SK-N-SH treated with all-trans-retinoic acid at 6 μM for 48 hours (cell line): ENCODE measurements around the gene NAALADL2.

Experiments used
- ATAC-seq: fragments of 200-7000 bp; cut with Tn5 transposase; 3 replicates; pipeline ENCODE4 v1.9.1; 2020; ENCODE audit warnings: mild to moderate bottlenecking, moderate library complexity
- ARNTL ChIP-seq: fragments of 450-650 bp; formaldehyde crosslinking; IDR thresholded peaks from 2 replicates; pipeline ENCODE4 v1.5.0; 2020; ENCODE audit warnings: low read depth, mild to moderate bottlenecking, moderate library complexity, borderline replicate concordance
- BACH2 ChIP-seq: fragments of 250-450 bp; sonication (Bioruptor Pico); IDR thresholded peaks from 2 replicates; pipeline ENCODE4 v1.9.0; 2021; ENCODE audit warnings: mild to moderate bottlenecking, borderline replicate concordance
- CSDC2 ChIP-seq: fragments of 250-450 bp; sonication (Bioruptor Pico); IDR thresholded peaks from 2 replicates; pipeline ENCODE4 v1.5.0; 2020; ENCODE audit warnings: mild to moderate bottlenecking, moderate library complexity
- ESRRG ChIP-seq: fragments of 250-450 bp; sonication (Bioruptor Pico); IDR thresholded peaks from 2 replicates; pipeline ENCODE4 v1.6.1; 2021; ENCODE audit warnings: mild to moderate bottlenecking
- GLIS3 ChIP-seq: fragments of 250-450 bp; sonication (Bioruptor Pico); IDR thresholded peaks from 2 replicates; pipeline ENCODE4 v1.5.0; 2020; ENCODE audit warnings: mild to moderate bottlenecking, moderate library complexity
- ISL1 ChIP-seq: fragments of 250-450 bp; sonication (Bioruptor Pico); IDR thresholded peaks from 2 replicates; pipeline ENCODE4 v2.1.2; 2022; ENCODE audit warnings: mild to moderate bottlenecking, moderate library complexity
- OSR1 ChIP-seq: fragments of 250-450 bp; sonication (Bioruptor Pico); IDR thresholded peaks from 2 replicates; pipeline ENCODE4 v1.8.0; 2022; ENCODE audit warnings: moderate library complexity, mild to moderate bottlenecking, inconsistent platforms
- PPARA ChIP-seq: fragments of 250-450 bp; sonication (Bioruptor Pico); IDR thresholded peaks from 2 replicates; pipeline ENCODE4 v1.5.0; 2020; ENCODE audit warnings: mild to moderate bottlenecking, borderline replicate concordance
- RARB ChIP-seq: fragments of 250-450 bp; sonication (Bioruptor Pico); IDR thresholded peaks from 2 replicates; pipeline ENCODE4 v1.8.0; 2021; ENCODE audit warnings: mild to moderate bottlenecking, moderate library complexity
- TCF4 ChIP-seq: fragments of 250-450 bp; sonication (Bioruptor Pico); IDR thresholded peaks from 2 replicates; pipeline ENCODE4 v1.8.0; 2021; ENCODE audit warnings: mild to moderate bottlenecking, moderate library complexity, borderline replicate concordance
- TOX ChIP-seq: fragments of 250-450 bp; sonication (Bioruptor Pico); IDR thresholded peaks from 2 replicates; pipeline ENCODE4 v1.8.0; 2021; ENCODE audit warnings: mild to moderate bottlenecking, moderate library complexity, borderline replicate concordance
- ZC3H10 ChIP-seq: fragments of 250-450 bp; sonication (Bioruptor Pico); IDR thresholded peaks from 2 replicates; pipeline ENCODE4 v1.5.1; 2021; ENCODE audit warnings: mild to moderate bottlenecking, moderate library complexity
- ZFP3 ChIP-seq: fragments of 250-450 bp; sonication (Bioruptor Pico); IDR thresholded peaks from 2 replicates; pipeline ENCODE4 v1.5.0; 2020; ENCODE audit warnings: mild to moderate bottlenecking, moderate library complexity
- ZFP30 ChIP-seq: fragments of 450-650 bp; formaldehyde crosslinking; IDR thresholded peaks from 2 replicates; pipeline ENCODE4 v1.5.0; 2022; ENCODE audit warnings: mild to moderate bottlenecking, moderate library complexity
- ZNF565 ChIP-seq: fragments of 450-650 bp; formaldehyde crosslinking; conservative IDR thresholded peaks from 2 replicates; pipeline ENCODE4 v1.5.0; 2020; ENCODE audit warnings: low read depth, mild to moderate bottlenecking, moderate library complexity
- ZNF70 ChIP-seq: fragments of 450-650 bp; formaldehyde crosslinking; IDR thresholded peaks from 2 replicates; pipeline ENCODE4 v1.5.0; 2020; ENCODE audit warnings: mild to moderate bottlenecking, moderate library complexity
- ZNF8 ChIP-seq: fragments of 450-650 bp; formaldehyde crosslinking; IDR thresholded peaks from 2 replicates; pipeline ENCODE4 v1.5.0; 2020; ENCODE audit warnings: mild to moderate bottlenecking, moderate library complexity
- TF ChIP-seq, protein P1 (sequence below): fragments of 250-450 bp; sonication (Bioruptor Pico); IDR thresholded peaks from 2 replicates; pipeline ENCODE4 v1.5.1; 2021; ENCODE audit warnings: mild to moderate bottlenecking, moderate library complexity
- TF ChIP-seq, protein P2 (sequence below): fragments of 250-450 bp; sonication (Bioruptor Pico); IDR thresholded peaks from 2 replicates; pipeline ENCODE4 v1.8.0; 2021; ENCODE audit warnings: low read depth, mild to moderate bottlenecking, moderate library complexity, borderline replicate concordance
- TF ChIP-seq, protein P3 (sequence below): fragments of 250-450 bp; sonication (Bioruptor Pico); IDR thresholded peaks from 2 replicates; pipeline ENCODE4 v1.5.1; 2020; ENCODE audit warnings: low read depth, mild to moderate bottlenecking, moderate library complexity
- TF ChIP-seq, protein P4 (sequence below): fragments of 250-450 bp; sonication (Bioruptor Pico); IDR thresholded peaks from 2 replicates; pipeline ENCODE4 v1.8.0; 2020; ENCODE audit warnings: mild to moderate bottlenecking, moderate library complexity, borderline replicate concordance

NAALADL2 gene

DNA sequence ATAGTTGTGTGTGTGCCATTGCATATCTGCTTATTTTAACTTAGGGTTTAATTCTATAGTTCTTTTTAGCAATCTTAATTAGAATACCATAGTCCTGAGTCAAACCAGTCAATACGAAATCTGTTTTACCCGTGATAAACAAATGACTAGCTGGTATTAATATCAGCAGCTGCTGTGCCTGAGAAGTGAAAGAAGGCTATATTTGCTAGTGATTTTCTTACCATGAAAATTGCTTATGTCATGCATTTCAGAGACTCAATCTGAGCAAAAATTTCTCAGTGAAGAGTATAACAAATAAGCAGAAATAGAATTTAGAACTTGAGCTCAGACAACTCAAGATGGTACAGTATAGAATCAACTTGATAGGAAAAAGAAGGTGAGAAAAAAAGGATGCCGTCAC lies 820.4 kb downstream of the NAALADL2 start:
- TF ChIP-seq BACH2 (CRISPR knock-in tag) (no peak), RARB (CRISPR knock-in tag) (no peak), ZFP3 (CRISPR knock-in tag) (no peak), CSDC2 (CRISPR knock-in tag) (no peak), PPARA (CRISPR knock-in tag) (no peak), ISL1 (CRISPR knock-in tag) (no peak)
- TF ChIP-seq, protein P1, sequence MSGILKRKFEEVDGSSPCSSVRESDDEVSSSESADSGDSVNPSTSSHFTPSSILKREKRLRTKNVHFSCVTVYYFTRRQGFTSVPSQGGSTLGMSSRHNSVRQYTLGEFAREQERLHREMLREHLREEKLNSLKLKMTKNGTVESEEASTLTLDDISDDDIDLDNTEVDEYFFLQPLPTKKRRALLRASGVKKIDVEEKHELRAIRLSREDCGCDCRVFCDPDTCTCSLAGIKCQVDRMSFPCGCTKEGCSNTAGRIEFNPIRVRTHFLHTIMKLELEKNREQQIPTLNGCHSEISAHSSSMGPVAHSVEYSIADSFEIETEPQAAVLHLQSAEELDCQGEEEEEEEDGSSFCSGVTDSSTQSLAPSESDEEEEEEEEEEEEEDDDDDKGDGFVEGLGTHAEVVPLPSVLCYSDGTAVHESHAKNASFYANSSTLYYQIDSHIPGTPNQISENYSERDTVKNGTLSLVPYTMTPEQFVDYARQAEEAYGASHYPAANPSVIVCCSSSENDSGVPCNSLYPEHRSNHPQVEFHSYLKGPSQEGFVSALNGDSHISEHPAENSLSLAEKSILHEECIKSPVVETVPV (CRISPR knock-in tag), result no peak
- TF ChIP-seq, all 23 proteins: peak for 0
- no peak for ATAC-seq

DNA sequence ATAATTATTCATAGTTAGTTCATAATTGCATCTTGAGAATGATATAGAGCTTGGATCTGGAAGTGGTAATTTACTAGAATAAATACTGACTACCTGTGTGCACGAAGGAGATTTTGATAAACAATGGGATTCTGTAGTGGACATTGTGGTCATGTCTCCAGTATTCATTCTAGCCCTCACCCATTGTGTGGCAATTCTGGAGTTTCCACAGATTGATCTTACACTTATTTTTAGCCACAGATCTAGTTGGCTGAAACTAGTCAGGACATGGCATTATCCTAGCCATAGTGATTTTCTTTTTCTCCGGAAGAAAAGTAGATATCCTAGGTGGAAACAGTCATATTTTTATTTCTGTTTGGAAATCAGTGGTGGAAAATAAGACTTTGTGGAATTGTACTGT lies 833.1 kb downstream of the NAALADL2 start:
- no peak for TF ChIP-seq TOX (CRISPR knock-in tag)
- TF ChIP-seq, protein P2, sequence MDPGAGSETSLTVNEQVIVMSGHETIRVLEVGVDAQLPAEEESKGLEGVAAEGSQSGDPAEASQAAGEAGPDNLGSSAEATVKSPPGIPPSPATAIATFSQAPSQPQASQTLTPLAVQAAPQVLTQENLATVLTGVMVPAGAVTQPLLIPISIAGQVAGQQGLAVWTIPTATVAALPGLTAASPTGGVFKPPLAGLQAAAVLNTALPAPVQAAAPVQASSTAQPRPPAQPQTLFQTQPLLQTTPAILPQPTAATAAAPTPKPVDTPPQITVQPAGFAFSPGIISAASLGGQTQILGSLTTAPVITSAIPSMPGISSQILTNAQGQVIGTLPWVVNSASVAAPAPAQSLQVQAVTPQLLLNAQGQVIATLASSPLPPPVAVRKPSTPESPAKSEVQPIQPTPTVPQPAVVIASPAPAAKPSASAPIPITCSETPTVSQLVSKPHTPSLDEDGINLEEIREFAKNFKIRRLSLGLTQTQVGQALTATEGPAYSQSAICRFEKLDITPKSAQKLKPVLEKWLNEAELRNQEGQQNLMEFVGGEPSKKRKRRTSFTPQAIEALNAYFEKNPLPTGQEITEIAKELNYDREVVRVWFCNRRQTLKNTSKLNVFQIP (CRISPR knock-in tag), result no peak
- TF ChIP-seq ESRRG (CRISPR knock-in tag), result no peak
- TF ChIP-seq, protein P1 (CRISPR knock-in tag), result no peak
- TF ChIP-seq, protein P3, sequence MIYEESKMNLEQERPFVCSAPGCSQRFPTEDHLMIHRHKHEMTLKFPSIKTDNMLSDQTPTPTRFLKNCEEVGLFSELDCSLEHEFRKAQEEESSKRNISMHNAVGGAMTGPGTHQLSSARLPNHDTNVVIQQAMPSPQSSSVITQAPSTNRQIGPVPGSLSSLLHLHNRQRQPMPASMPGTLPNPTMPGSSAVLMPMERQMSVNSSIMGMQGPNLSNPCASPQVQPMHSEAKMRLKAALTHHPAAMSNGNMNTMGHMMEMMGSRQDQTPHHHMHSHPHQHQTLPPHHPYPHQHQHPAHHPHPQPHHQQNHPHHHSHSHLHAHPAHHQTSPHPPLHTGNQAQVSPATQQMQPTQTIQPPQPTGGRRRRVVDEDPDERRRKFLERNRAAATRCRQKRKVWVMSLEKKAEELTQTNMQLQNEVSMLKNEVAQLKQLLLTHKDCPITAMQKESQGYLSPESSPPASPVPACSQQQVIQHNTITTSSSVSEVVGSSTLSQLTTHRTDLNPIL (CRISPR knock-in tag), result no peak
- TF ChIP-seq RARB (CRISPR knock-in tag), result no peak
- TF ChIP-seq ZNF70 (CRISPR knock-in tag), result no peak
- TF ChIP-seq ISL1 (CRISPR knock-in tag), result no peak
- no peak for TF ChIP-seq ZFP30
- no peak for TF ChIP-seq ARNTL
- TF ChIP-seq CSDC2 (CRISPR knock-in tag), result no peak
- TF ChIP-seq ZNF565, result no peak
- ATAC-seq, result no peak

DNA sequence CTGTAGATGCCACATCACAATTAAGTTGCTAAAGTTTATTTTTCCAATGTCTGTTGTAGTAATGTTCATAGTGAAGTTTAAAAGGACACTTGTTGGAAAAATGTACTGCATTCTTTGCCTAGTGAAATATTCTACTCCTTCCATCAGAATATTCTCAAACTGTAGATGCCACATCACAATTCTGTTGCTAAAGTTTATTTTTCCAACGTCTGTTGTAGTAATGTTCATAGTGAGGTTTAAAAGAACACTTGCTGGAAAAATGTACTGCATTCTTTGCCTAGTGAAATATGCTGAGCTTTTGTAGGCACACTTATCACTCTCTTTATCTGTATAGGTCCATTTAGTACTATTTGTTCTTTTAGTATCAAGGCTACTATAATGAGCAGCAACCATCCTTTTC lies 836.1 kb downstream of the NAALADL2 start:
- ATAC-seq, result no peak
- TF ChIP-seq ZC3H10 (CRISPR knock-in tag) (no peak), ARNTL (no peak), PPARA (CRISPR knock-in tag) (no peak), ISL1 (CRISPR knock-in tag) (no peak), OSR1 (CRISPR knock-in tag) (no peak), GLIS3 (CRISPR knock-in tag) (no peak), TCF4 (no peak), ZNF8 (CRISPR knock-in tag) (no peak), ZNF70 (CRISPR knock-in tag) (no peak), BACH2 (CRISPR knock-in tag) (no peak)
- TF ChIP-seq, protein P3 (CRISPR knock-in tag), result no peak
- TF ChIP-seq, protein P4, sequence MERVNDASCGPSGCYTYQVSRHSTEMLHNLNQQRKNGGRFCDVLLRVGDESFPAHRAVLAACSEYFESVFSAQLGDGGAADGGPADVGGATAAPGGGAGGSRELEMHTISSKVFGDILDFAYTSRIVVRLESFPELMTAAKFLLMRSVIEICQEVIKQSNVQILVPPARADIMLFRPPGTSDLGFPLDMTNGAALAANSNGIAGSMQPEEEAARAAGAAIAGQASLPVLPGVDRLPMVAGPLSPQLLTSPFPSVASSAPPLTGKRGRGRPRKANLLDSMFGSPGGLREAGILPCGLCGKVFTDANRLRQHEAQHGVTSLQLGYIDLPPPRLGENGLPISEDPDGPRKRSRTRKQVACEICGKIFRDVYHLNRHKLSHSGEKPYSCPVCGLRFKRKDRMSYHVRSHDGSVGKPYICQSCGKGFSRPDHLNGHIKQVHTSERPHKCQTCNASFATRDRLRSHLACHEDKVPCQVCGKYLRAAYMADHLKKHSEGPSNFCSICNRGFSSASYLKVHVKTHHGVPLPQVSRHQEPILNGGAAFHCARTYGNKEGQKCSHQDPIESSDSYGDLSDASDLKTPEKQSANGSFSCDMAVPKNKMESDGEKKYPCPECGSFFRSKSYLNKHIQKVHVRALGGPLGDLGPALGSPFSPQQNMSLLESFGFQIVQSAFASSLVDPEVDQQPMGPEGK (CRISPR knock-in tag), result no peak
- TF ChIP-seq, all 23 proteins: peak for 0
